ENCODE data around the gene RNF214.

- no peak for TF ChIP-seq CTCF (IDR thresholded peaks at IDR 0.05; ENCODE audit: poor library complexity)
- TF ChIP-seq EZH2 (IDR thresholded peaks at IDR 0.05; ENCODE audit: borderline replicate concordance) = no peak
- TF ChIP-seq EZH2phosphoT487 (IDR thresholded peaks at IDR 0.05; ENCODE audit: low read depth, severe bottlenecking, unreplicated experiment) = no peak
Measured at GRCh38 chr11:117199053-117199915, 33.2 kb upstream of the RNF214 start, which contains the start of gene TAGLN.

All from hepatocyte (in vitro differentiated cells).